Activated CD8-positive, alpha-beta memory T cell treated with anti-CD3 and anti-CD28 coated beads, Interleukin-2, amount 50 U/mL, for 4 hours (primary cell): ENCODE measurements around the gene EYA2.
"Not testable (repeated sequence)": the region's sequence is repeated elsewhere in the genome, so short reads cannot be mapped to it uniquely, and the experiment has no call there.

ENCODE experiments used
- DNase-seq: peaks from one replicate; pipeline ENCODE4 v3.0.0-alpha.2; 2020

EYA2 gene

GRCh38 chr20:46894579-46894958, at the start of gene EYA2:
EYA2 (plus strand) TSS chr20:46894843; CDS start chr20:46990011, 95,168 bp downstream.
- DNase-seq: no peak

- no peak for DNase-seq
These were observed 49.7 kb upstream of the EYA2 start for GRCh38 chr20:46844965-46845364.

- DNase-seq: no peak
These were observed 45.4 kb upstream of the EYA2 start for GRCh38 chr20:46849269-46849668.

- no peak for DNase-seq
These were observed 44.9 kb upstream of the EYA2 start for GRCh38 chr20:46849751-46850150.

GRCh38 chr20:46850416-46850815, 44.2 kb upstream of the EYA2 start:
- no peak for DNase-seq

- no peak for DNase-seq
These were observed 43.7 kb upstream of the EYA2 start for GRCh38 chr20:46850896-46851295.

GRCh38 chr20:46851746-46852145, 42.9 kb upstream of the EYA2 start:
- no peak for DNase-seq

- no peak for DNase-seq
These were observed 42.3 kb upstream of the EYA2 start for GRCh38 chr20:46852313-46852712.

GRCh38 chr20:46853926-46854325, 40.7 kb upstream of the EYA2 start:
- no peak for DNase-seq

- no peak for DNase-seq
These were observed 37.4 kb upstream of the EYA2 start for GRCh38 chr20:46857061-46857831.

- DNase-seq: no peak
These were observed 28.8 kb upstream of the EYA2 start for GRCh38 chr20:46865824-46866223.

- DNase-seq: no peak
These were observed 24.6 kb upstream of the EYA2 start for GRCh38 chr20:46870041-46870440.

- DNase-seq: no peak
These were observed 22.1 kb upstream of the EYA2 start for GRCh38 chr20:46872328-46873211.

GRCh38 chr20:46875059-46875458, 19.6 kb upstream of the EYA2 start:
- no peak for DNase-seq

- no peak for DNase-seq
These were observed 15.3 kb upstream of the EYA2 start for GRCh38 chr20:46879386-46879785.

GRCh38 chr20:46879963-46880362, 14.7 kb upstream of the EYA2 start:
- not testable (repeated sequence) for DNase-seq

- no peak for DNase-seq
These were observed 10.8 kb upstream of the EYA2 start for GRCh38 chr20:46883892-46884291.

GRCh38 chr20:46890682-46891081, 4.0 kb upstream of the EYA2 start:
- no peak for DNase-seq

GRCh38 chr20:46893051-46893450, 1.6 kb upstream of the EYA2 start:
- DNase-seq: no peak

GRCh38 chr20:46893877-46894578, 615 bp upstream of the EYA2 start:
- no peak for DNase-seq

- DNase-seq: no peak
These were observed 595 bp downstream of the EYA2 start for GRCh38 chr20:46894971-46895905.

- DNase-seq: no peak
These were observed 1.2 kb downstream of the EYA2 start for GRCh38 chr20:46895906-46896242.
